Adrenal gland (tissue), 5 donors: ENCODE measurements around the gene GABRB3.

Source experiments
- POLR2A ChIP-seq, 2 donors: fragments of 450-650 bp; IDR thresholded peaks; one replicate each; pipeline ENCODE4 v1.6.1; 2017; ENCODE audit warnings: antibody characterized with exemption in 2 of 2, mild to moderate bottlenecking in 2 of 2, moderate library complexity in 1 of 2
- TF ChIP-seq, protein P1 (sequence below), 6 experiments: fragments of 450-650 bp in 4 of 6; fragments of 200-600 bp in 2 of 6; sonication (generic) in 1 of 6; IDR thresholded peaks; 1 replicate in 5 of 6; 2 replicates in 1 of 6; pipeline versions ENCODE4 v1.5.1 to v1.8.0; 2016 to 2021; ENCODE audit warnings: antibody characterized with exemption in 6 of 6, mild to moderate bottlenecking in 2 of 6, moderate library complexity in 1 of 6
- donor health status: DM: no; HTN: no; CAD: no.

DNA sequence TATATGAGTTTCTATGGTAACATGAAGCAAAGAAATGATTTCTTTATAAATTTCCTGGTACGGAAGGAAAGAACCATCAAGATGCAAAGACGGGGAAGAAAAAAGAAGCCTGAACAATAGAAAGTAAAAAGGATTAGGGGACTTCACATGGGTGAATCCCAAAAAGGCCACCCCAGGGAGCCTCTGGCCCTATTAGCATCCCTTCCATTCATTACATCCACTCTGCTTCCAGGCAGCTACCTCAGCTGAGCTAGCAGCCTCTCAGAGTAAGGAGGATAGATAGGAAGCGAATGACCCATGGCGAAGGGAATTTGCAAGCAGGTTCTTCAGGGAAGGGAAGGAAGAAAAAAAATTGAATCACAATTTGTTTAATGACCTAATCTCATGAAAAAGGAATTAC, 81.6 kb downstream of the GABRB3 start:
- no peak for TF ChIP-seq POLR2A (IDR thresholded peaks at IDR 0.05)
- TF ChIP-seq, protein P1, sequence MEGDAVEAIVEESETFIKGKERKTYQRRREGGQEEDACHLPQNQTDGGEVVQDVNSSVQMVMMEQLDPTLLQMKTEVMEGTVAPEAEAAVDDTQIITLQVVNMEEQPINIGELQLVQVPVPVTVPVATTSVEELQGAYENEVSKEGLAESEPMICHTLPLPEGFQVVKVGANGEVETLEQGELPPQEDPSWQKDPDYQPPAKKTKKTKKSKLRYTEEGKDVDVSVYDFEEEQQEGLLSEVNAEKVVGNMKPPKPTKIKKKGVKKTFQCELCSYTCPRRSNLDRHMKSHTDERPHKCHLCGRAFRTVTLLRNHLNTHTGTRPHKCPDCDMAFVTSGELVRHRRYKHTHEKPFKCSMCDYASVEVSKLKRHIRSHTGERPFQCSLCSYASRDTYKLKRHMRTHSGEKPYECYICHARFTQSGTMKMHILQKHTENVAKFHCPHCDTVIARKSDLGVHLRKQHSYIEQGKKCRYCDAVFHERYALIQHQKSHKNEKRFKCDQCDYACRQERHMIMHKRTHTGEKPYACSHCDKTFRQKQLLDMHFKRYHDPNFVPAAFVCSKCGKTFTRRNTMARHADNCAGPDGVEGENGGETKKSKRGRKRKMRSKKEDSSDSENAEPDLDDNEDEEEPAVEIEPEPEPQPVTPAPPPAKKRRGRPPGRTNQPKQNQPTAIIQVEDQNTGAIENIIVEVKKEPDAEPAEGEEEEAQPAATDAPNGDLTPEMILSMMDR (IDR thresholded peaks at IDR 0.05), result no peak
